HepG2 (cell line): ENCODE data around the gene XRCC1. TPM values are rescaled to one million over a fixed set of nuclear protein-coding genes. Genes with fewer than 3 reads are reported as not detected.

Experiments used
- GFI1 ChIP-seq: sonication (generic); formaldehyde crosslinking; IDR thresholded peaks from 2 replicates; pipeline ENCODE4 v1.5.0; 2020; ENCODE audit warnings: missing genetic modification reagents, mild to moderate bottlenecking, borderline replicate concordance
- ISL2 ChIP-seq: sonication (generic); formaldehyde crosslinking; IDR thresholded peaks from 2 replicates; pipeline ENCODE4 v1.5.0; 2020; ENCODE audit warnings: missing genetic modification reagents
- MIER3 ChIP-seq: IDR thresholded peaks from 2 replicates; pipeline ENCODE4 v1.6.1; 2016; ENCODE audit warnings: missing compliant biosample characterization, borderline replicate concordance
- NFATC3 ChIP-seq: sonication (generic); formaldehyde crosslinking; IDR thresholded peaks from 2 replicates; pipeline ENCODE4 v1.5.1; 2020; ENCODE audit warnings: mild to moderate bottlenecking, missing genetic modification reagents
- RFXANK ChIP-seq: IDR thresholded peaks from 2 replicates; pipeline ENCODE4 v1.6.1; 2016
- RXRB ChIP-seq: IDR thresholded peaks from 2 replicates; pipeline ENCODE4 v1.6.1; 2016; ENCODE audit warnings: borderline replicate concordance, missing genetic modification reagents, missing compliant biosample characterization
- SIX1 ChIP-seq: sonication (generic); formaldehyde crosslinking; IDR thresholded peaks from 2 replicates; pipeline ENCODE4 v1.4.0; 2020; ENCODE audit warnings: missing genetic modification reagents, borderline replicate concordance
- STAT5B ChIP-seq: sonication (generic); formaldehyde crosslinking; IDR thresholded peaks from 2 replicates; pipeline ENCODE4 v1.4.0; 2020; ENCODE audit warnings: missing genetic modification reagents
- TCF12 ChIP-seq, 2 experiments: fragments of 450-650 bp in 1 of 2; sonication (generic) in 1 of 2; formaldehyde crosslinking in 1 of 2; IDR thresholded peaks; 2 replicates each; pipeline versions ENCODE4 v1.6.1 to v1.8.0; 2017 to 2022; ENCODE audit warnings: antibody characterized with exemption in 1 of 2, mild to moderate bottlenecking in 1 of 2, missing genetic modification reagents in 1 of 2, moderate library complexity in 1 of 2
- ZNF430 ChIP-seq: sonication (generic); formaldehyde crosslinking; IDR thresholded peaks from 2 replicates; pipeline ENCODE4 v1.9.0; 2021; ENCODE audit warnings: mild to moderate bottlenecking, missing genetic modification reagents
- ZSCAN12 ChIP-seq: sonication (generic); formaldehyde crosslinking; IDR thresholded peaks from 2 replicates; pipeline ENCODE4 v1.9.0; 2021; ENCODE audit warnings: mild to moderate bottlenecking, missing genetic modification reagents
- ZSCAN9 ChIP-seq: IDR thresholded peaks from 2 replicates; pipeline ENCODE4 v1.6.1; 2016; ENCODE audit warnings: borderline replicate concordance
- polyA plus RNA-seq, 8 experiments: library from polyadenylated mRNA; depleted of rRNA in 3 of 8; stranded (reverse) in 7 of 8; unstranded in 1 of 8; fragments of >200 nt; fragmentation: Illumina TruSeq in 4 of 8; extraction: Trizol in 4 of 8; gene quantifications; 2 replicates each; pipeline versions ENCODE4 v1.2.1 to v1.2.3, GENCODE V29; 2011 to 2016; ENCODE audit warnings: low read depth in 4 of 8, missing spikeins in 1 of 8, mixed read lengths in 1 of 8; ENCODE audit not compliant: insufficient read depth in 1 of 8
- total RNA-seq, 5 experiments: library from RNA; depleted of rRNA; stranded (reverse); fragments of >200 nt; fragmentation: Illumina TruSeq; extraction: Trizol; gene quantifications; 2 replicates each; pipeline ENCODE4 v1.2.3, GENCODE V29; 2016; ENCODE audit warnings: low read depth in 1 of 5
- TF ChIP-seq, protein P1 (sequence below): sonication (generic); formaldehyde crosslinking; IDR thresholded peaks from 2 replicates; pipeline ENCODE4 v1.4.0; 2020; ENCODE audit warnings: missing genetic modification reagents
- TF ChIP-seq, protein P2 (sequence below): sonication (generic); formaldehyde crosslinking; IDR thresholded peaks from 2 replicates; pipeline ENCODE4 v1.4.0; 2020; ENCODE audit warnings: mild to moderate bottlenecking, missing genetic modification reagents
- TF ChIP-seq, protein P3 (sequence below): sonication (generic); formaldehyde crosslinking; IDR thresholded peaks from 2 replicates; pipeline ENCODE4 v1.4.0; 2020; ENCODE audit warnings: missing genetic modification reagents
- TF ChIP-seq, protein P4 (sequence below): IDR thresholded peaks from 2 replicates; pipeline ENCODE4 v1.6.1; 2016; ENCODE audit warnings: low read depth, control low read depth
- TF ChIP-seq, protein P5 (sequence below): sonication (generic); formaldehyde crosslinking; IDR thresholded peaks from 2 replicates; pipeline ENCODE4 v1.4.0; 2020; ENCODE audit warnings: mild to moderate bottlenecking, missing genetic modification reagents

XRCC1 gene
- total and polyA plus RNA-seq, 2 of the 13 experiments (the other 11 are each of a cell fraction or from before 2014, with no cell fraction given) = 24.7 to 26.3 TPM

DNA sequence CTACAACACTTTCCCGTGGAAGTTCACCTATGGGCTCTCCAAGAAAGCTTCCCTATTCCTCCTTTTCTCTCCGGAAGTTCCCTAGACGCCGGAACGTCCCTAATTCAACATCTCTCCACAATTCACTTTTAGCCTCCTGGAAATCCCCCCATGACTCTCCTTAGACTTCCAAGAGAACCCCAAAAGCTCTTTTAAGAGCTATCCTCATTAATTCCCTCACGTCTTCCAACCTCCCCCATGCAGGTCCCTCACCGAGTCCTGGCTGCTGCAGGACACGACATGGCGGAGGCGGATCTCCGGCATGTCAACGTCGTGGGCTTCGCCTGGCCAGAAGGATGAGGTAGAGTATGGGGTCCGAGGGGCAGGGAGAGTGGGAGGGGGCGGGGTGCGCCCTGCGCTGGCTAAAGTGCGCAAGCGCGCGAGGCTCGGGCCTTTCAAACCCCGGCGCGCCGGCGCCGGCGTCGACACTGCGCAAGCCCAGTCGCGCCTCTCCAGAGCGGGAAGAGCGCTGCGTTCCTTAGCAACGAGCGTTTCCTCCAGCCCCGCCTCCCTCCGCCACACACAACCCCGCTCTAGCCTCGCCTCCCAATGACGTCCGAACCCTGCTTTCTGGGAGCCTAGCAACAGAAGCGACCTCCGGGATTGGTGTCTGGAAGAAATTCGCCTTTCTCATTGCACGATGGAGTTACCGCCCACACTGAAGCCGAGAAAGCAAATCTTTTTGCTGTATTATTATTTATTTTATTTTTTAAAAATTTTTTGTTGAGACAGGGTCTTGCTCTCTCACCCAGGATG is at the start of gene XRCC1, which contains the start of gene PINLYP (continued):
- TF ChIP-seq, protein P1, sequence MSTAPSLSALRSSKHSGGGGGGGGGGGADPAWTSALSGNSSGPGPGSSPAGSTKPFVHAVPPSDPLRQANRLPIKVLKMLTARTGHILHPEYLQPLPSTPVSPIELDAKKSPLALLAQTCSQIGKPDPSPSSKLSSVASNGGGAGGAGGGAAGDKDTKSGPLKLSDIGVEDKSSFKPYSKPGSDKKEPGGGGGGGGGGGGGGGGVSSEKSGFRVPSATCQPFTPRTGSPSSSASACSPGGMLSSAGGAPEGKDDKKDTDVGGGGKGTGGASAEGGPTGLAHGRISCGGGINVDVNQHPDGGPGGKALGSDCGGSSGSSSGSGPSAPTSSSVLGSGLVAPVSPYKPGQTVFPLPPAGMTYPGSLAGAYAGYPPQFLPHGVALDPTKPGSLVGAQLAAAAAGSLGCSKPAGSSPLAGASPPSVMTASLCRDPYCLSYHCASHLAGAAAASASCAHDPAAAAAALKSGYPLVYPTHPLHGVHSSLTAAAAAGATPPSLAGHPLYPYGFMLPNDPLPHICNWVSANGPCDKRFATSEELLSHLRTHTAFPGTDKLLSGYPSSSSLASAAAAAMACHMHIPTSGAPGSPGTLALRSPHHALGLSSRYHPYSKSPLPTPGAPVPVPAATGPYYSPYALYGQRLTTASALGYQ (CRISPR knock-in tag) = no peak
- TF ChIP-seq SIX1 (CRISPR knock-in tag) (no peak), STAT5B (CRISPR knock-in tag) (no peak), NFATC3 (CRISPR knock-in tag) (no peak), ISL2 (CRISPR knock-in tag) (0 out of 2 replicates have a peak, but pooled peaks have one; percentile 48), ZSCAN9 (CRISPR knock-in tag) (no peak), GFI1 (CRISPR knock-in tag) (no peak), RXRB (no peak), RFXANK (CRISPR knock-in tag) (peak; percentile 97), TCF12 (IDR thresholded peaks at IDR 0.05) (no peak), TCF12 (CRISPR knock-in tag; IDR thresholded peaks at IDR 0.05) (no peak), ZSCAN12 (no peak), ZNF430 (CRISPR knock-in tag) (no peak), MIER3 (CRISPR knock-in tag) (no peak)
- TF ChIP-seq, protein P2, sequence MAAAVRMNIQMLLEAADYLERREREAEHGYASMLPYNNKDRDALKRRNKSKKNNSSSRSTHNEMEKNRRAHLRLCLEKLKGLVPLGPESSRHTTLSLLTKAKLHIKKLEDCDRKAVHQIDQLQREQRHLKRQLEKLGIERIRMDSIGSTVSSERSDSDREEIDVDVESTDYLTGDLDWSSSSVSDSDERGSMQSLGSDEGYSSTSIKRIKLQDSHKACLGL (CRISPR knock-in tag) = no peak
- TF ChIP-seq, protein P3, sequence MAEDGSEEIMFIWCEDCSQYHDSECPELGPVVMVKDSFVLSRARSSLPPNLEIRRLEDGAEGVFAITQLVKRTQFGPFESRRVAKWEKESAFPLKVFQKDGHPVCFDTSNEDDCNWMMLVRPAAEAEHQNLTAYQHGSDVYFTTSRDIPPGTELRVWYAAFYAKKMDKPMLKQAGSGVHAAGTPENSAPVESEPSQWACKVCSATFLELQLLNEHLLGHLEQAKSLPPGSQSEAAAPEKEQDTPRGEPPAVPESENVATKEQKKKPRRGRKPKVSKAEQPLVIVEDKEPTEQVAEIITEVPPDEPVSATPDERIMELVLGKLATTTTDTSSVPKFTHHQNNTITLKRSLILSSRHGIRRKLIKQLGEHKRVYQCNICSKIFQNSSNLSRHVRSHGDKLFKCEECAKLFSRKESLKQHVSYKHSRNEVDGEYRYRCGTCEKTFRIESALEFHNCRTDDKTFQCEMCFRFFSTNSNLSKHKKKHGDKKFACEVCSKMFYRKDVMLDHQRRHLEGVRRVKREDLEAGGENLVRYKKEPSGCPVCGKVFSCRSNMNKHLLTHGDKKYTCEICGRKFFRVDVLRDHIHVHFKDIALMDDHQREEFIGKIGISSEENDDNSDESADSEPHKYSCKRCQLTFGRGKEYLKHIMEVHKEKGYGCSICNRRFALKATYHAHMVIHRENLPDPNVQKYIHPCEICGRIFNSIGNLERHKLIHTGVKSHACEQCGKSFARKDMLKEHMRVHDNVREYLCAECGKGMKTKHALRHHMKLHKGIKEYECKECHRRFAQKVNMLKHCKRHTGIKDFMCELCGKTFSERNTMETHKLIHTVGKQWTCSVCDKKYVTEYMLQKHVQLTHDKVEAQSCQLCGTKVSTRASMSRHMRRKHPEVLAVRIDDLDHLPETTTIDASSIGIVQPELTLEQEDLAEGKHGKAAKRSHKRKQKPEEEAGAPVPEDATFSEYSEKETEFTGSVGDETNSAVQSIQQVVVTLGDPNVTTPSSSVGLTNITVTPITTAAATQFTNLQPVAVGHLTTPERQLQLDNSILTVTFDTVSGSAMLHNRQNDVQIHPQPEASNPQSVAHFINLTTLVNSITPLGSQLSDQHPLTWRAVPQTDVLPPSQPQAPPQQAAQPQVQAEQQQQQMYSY = no peak
- TF ChIP-seq, protein P4, sequence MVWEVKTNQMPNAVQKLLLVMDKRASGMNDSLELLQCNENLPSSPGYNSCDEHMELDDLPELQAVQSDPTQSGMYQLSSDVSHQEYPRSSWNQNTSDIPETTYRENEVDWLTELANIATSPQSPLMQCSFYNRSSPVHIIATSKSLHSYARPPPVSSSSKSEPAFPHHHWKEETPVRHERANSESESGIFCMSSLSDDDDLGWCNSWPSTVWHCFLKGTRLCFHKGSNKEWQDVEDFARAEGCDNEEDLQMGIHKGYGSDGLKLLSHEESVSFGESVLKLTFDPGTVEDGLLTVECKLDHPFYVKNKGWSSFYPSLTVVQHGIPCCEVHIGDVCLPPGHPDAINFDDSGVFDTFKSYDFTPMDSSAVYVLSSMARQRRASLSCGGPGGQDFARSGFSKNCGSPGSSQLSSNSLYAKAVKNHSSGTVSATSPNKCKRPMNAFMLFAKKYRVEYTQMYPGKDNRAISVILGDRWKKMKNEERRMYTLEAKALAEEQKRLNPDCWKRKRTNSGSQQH (CRISPR knock-in tag) = no peak
- TF ChIP-seq, protein P5, sequence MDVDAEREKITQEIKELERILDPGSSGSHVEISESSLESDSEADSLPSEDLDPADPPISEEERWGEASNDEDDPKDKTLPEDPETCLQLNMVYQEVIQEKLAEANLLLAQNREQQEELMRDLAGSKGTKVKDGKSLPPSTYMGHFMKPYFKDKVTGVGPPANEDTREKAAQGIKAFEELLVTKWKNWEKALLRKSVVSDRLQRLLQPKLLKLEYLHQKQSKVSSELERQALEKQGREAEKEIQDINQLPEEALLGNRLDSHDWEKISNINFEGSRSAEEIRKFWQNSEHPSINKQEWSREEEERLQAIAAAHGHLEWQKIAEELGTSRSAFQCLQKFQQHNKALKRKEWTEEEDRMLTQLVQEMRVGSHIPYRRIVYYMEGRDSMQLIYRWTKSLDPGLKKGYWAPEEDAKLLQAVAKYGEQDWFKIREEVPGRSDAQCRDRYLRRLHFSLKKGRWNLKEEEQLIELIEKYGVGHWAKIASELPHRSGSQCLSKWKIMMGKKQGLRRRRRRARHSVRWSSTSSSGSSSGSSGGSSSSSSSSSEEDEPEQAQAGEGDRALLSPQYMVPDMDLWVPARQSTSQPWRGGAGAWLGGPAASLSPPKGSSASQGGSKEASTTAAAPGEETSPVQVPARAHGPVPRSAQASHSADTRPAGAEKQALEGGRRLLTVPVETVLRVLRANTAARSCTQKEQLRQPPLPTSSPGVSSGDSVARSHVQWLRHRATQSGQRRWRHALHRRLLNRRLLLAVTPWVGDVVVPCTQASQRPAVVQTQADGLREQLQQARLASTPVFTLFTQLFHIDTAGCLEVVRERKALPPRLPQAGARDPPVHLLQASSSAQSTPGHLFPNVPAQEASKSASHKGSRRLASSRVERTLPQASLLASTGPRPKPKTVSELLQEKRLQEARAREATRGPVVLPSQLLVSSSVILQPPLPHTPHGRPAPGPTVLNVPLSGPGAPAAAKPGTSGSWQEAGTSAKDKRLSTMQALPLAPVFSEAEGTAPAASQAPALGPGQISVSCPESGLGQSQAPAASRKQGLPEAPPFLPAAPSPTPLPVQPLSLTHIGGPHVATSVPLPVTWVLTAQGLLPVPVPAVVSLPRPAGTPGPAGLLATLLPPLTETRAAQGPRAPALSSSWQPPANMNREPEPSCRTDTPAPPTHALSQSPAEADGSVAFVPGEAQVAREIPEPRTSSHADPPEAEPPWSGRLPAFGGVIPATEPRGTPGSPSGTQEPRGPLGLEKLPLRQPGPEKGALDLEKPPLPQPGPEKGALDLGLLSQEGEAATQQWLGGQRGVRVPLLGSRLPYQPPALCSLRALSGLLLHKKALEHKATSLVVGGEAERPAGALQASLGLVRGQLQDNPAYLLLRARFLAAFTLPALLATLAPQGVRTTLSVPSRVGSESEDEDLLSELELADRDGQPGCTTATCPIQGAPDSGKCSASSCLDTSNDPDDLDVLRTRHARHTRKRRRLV (CRISPR knock-in tag) = no peak
